Spleen (tissue), 11 donors: ENCODE results near the gene TTN. TPM values are rescaled to one million over a fixed set of nuclear protein-coding genes. Genes with fewer than 3 reads are reported as not detected.

Source experiments
- DNase-seq: peaks from one replicate; pipeline ENCODE4 v3.0.0-alpha.2; 2020
- H3K27ac ChIP-seq, 8 donors: fragments of 200-600 bp; sonication (generic) in 7 of 8; 1 replicate in 4 of 8; 2 replicates in 4 of 8; pipeline versions ENCODE4 v1.5.0 to v1.8.0; 2016 to 2021; ENCODE audit warnings: inconsistent platforms in 4 of 8, mild to moderate bottlenecking in 4 of 8, moderate library complexity in 1 of 8
- H3K27me3 ChIP-seq, 7 donors: fragments of 200-600 bp; sonication (generic) in 6 of 7; replicated peaks in 1 of 7; 1 replicate in 4 of 7; 2 replicates in 3 of 7; pipeline versions ENCODE4 v1.5.0 to v1.8.0; 2016 to 2021; ENCODE audit warnings: inconsistent platforms in 3 of 7, mild to moderate bottlenecking in 1 of 7
- H3K36me3 ChIP-seq, 6 donors: fragments of 200-600 bp; sonication (generic) in 5 of 6; 1 replicate in 4 of 6; 2 replicates in 2 of 6; pipeline versions ENCODE4 v1.5.0 to v1.8.0; 2016 to 2021; ENCODE audit warnings: inconsistent platforms in 2 of 6
- H3K4me1 ChIP-seq, 6 donors: fragments of 200-600 bp; sonication (generic) in 5 of 6; 1 replicate in 3 of 6; 2 replicates in 3 of 6; pipeline versions ENCODE4 v1.5.0 to v1.8.0; 2016 to 2021; ENCODE audit warnings: inconsistent platforms in 3 of 6
- H3K4me3 ChIP-seq, 8 donors: fragments of 200-600 bp; sonication (generic) in 7 of 8; 1 replicate in 4 of 8; 2 replicates in 4 of 8; pipeline versions ENCODE4 v1.5.0 to v1.8.0; 2016 to 2021; ENCODE audit warnings: inconsistent platforms in 4 of 8, mild to moderate bottlenecking in 4 of 8, moderate library complexity in 2 of 8
- H3K9me3 ChIP-seq, 8 donors: fragments of 200-600 bp; sonication (generic) in 7 of 8; 1 replicate in 4 of 8; 2 replicates in 4 of 8; pipeline versions ENCODE4 v1.5.0 to v1.8.0; 2016 to 2021; ENCODE audit warnings: inconsistent platforms in 4 of 8
- CTCF ChIP-seq, 11 experiments: fragments of 200-600 bp in 7 of 11; fragments of 450-650 bp in 4 of 11; sonication (generic) in 4 of 11; IDR thresholded peaks in 8 of 11; conservative IDR thresholded peaks in 3 of 11; 1 replicate in 7 of 11; 2 replicates in 4 of 11; pipeline versions ENCODE4 v1.4.0 to v1.8.0; 2016 to 2021; ENCODE audit warnings: antibody characterized with exemption in 11 of 11, inconsistent platforms in 4 of 11, mild to moderate bottlenecking in 1 of 11
- POLR2A ChIP-seq, 3 donors: fragments of 450-650 bp; IDR thresholded peaks; one replicate each; pipeline ENCODE4 v1.5.1; 2017; ENCODE audit warnings: antibody characterized with exemption in 3 of 3, mild to moderate bottlenecking in 1 of 3
- POLR2AphosphoS5 ChIP-seq, 3 donors: sonication (generic); formaldehyde crosslinking; IDR thresholded peaks; one replicate each; pipeline ENCODE4 v1.5.1; 2017; ENCODE audit warnings: antibody characterized with exemption in 3 of 3
- WGBS, 5 donors: extraction: QIAGEN DNeasy Blood & Tissue Kit in 3 of 5; methylation state at CpG; one replicate each; pipeline versions ENCODE4 v1.1.5 to v1.1.7; 2013 to 2018; 5-methylcytosine and 5-hydroxymethylcytosine counted together
- intact Hi-C: fragments of 100-400 bp; cut with DNase I; formaldehyde crosslinking; loops from one replicate; pipeline ENCODE4 v1.15.0; 2023; ENCODE audit warnings: low total_unique reads
- polyA plus RNA-seq, 3 donors: library from polyadenylated mRNA; stranded (reverse); fragments of 200-250 nt; gene quantifications; one replicate each; pipeline ENCODE4 v1.2.1, GENCODE V29; 2013
- total RNA-seq, 7 donors: library from RNA; depleted of rRNA in 3 of 7; stranded (reverse); fragments of >200 nt in 3 of 7; fragmentation: NEBNext Ultra II Directional in 4 of 7; extraction: Animal tissue kit (Norgen Biotek cat#: 25700) in 4 of 7; gene quantifications; one replicate each; pipeline versions ENCODE4 v1.1.0 to v1.2.1, GENCODE V29; 2016 to 2021
- donor health status: healthy with polysubstance abuse.
- donor health status: DM: no; HTN: no; CAD: no; lungs with moderate emphysema.
- donor health status: DM: no; HTN: no; CAD: no.
- donor health status: Bipolar disorder and iron deficiency.
- donor health status: healthy.
- donor health status: DM: no; HTN: no; CAD: no.
- donor health status: DM: yes; HTN: yes; CAD: no.

TTN gene
- total and polyA plus RNA-seq, 10 donors: 0.23 to 28.5 (median 19.6) TPM

DNA sequence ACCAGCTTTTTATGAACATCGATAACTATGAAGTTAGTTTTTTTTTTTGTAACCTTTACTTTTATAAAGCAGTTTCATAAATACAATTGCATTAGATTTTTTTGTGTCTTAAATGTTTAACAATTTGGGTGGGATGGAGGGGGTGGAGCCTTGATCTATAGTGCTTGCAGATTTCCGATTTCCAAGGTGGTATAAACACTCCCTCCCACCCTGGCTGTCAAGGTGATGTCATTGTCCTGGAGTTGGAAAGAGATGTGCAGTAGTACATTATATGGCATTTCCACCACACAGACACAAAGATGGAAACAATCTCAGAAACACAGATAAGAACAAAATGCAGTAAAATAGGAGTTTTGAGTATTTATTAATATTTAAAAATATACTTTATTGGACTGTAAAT is 114.4 kb downstream of the TTN start:
- no peaks in the 10 kb centered on the region for H3K9me3 ChIP-seq
- no peak for TF ChIP-seq CTCF (IDR thresholded peaks at IDR 0.05 in 8 of 11, conservative IDR thresholded peaks at IDR 0.05 in 3 of 11)
- TF ChIP-seq POLR2A (IDR thresholded peaks at IDR 0.05): no peak
- TF ChIP-seq POLR2AphosphoS5 (IDR thresholded peaks at IDR 0.05): no peak
- H3K27ac ChIP-seq: no peak overlapping the region

DNA sequence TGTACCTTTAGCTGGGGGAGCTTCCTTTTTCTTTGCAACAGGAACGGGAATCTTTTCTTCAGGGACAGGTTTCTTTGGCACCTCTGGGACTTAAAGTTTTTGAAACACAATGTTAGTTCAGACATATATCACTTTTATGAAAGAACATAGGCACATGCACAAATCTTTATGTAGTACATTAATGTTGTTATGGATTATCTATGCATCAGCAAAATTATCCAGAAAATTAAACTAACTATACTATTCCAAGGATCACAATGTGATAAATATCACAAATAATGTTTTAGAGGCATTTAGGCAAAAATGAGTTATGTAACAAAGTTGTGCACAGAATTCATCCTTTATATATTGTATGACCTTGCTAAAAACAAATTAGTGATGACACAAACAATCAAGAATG is 117.4 kb downstream of the TTN start:
- H3K4me1 ChIP-seq: no peaks in the 10 kb centered on the region
- TF ChIP-seq CTCF (IDR thresholded peaks at IDR 0.05 in 8 of 11, conservative IDR thresholded peaks at IDR 0.05 in 3 of 11): no peak
- no peak for TF ChIP-seq POLR2A (IDR thresholded peaks at IDR 0.05)
- no peak for TF ChIP-seq POLR2AphosphoS5 (IDR thresholded peaks at IDR 0.05)
- WGBS, 5 donors: 69 to 91% (median 91%) methylated on average over 1 of the region's 1 CpG

More for the DNA sequence above, 114.4 kb downstream of the TTN start:
- Histone ChIP-seq H3K4me1 (no peaks in the 10 kb centered on the region), H3K27me3 (no peaks in the 10 kb centered on the region), H3K36me3 (peaks cover 0 to 14% (median 2%) of the 10 kb centered on the region in 6 donors), H3K4me3 (no peak overlapping the region)
- 86 to 98% (median 88%) methylated on average over 2 of the region's 2 CpGs for WGBS, 5 donors
- intact Hi-C loops: no loop called here
- DNase-seq: no peak

DNA sequence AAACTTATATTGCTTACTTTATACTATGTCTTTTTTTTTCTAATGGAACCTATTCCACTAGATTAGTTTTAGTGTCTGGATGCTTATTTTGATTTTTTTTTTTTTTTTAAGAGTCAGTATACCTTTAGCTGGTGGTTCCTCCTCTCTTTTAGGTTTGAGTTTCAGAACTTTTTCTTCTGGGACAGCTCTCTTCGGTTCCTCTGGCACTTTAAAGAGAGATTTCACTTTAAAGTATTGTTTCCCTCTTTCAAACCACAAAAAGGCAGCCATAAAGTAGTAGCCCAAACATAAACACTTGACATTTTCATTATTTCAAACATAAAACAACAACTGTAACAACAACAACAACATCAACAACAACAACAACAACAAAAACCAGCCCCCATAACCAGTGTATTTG is 123.3 kb downstream of the TTN start:
- Histone ChIP-seq H3K4me3 (no peak overlapping the region), H3K27me3 (no peaks in the 10 kb centered on the region), H3K4me1 (no peaks in the 10 kb centered on the region), H3K9me3 (no peaks in the 10 kb centered on the region), H3K36me3 (peaks cover 0 to 17% (median 2%) of the 10 kb centered on the region in 6 donors), H3K27ac (no peak overlapping the region)
- intact Hi-C loops: no loop called here
- TF ChIP-seq POLR2AphosphoS5 (IDR thresholded peaks at IDR 0.05): no peak
- TF ChIP-seq CTCF (IDR thresholded peaks at IDR 0.05 in 8 of 11, conservative IDR thresholded peaks at IDR 0.05 in 3 of 11): no peak
- no peak for TF ChIP-seq POLR2A (IDR thresholded peaks at IDR 0.05)
- WGBS, 5 donors: 63 to 79% (median 72%) methylated on average over 1 of the region's 1 CpG
- DNase-seq: no peak

More for the DNA sequence above, 117.4 kb downstream of the TTN start:
- intact Hi-C loops: no loop called here
- Histone ChIP-seq H3K27ac (no peak overlapping the region), H3K4me3 (no peak overlapping the region), H3K36me3 (peaks cover 0 to 16% (median 2%) of the 10 kb centered on the region in 6 donors), H3K9me3 (no peaks in the 10 kb centered on the region), H3K27me3 (no peaks in the 10 kb centered on the region)
- DNase-seq: no peak

- Histone ChIP-seq H3K27me3 (no peaks in the 10 kb centered on the region), H3K4me3 (no peak overlapping the region), H3K27ac (no peak overlapping the region), H3K9me3 (no peaks in the 10 kb centered on the region), H3K4me1 (peaks cover 0 to 6% (median 0%) of the 10 kb centered on the region in 6 donors), H3K36me3 (peaks cover 0 to 14% (median 0%) of the 10 kb centered on the region in 6 donors)
- TF ChIP-seq POLR2AphosphoS5 (IDR thresholded peaks at IDR 0.05) (no peak), CTCF (IDR thresholded peaks at IDR 0.05 in 8 of 11, conservative IDR thresholded peaks at IDR 0.05 in 3 of 11) (no peak), POLR2A (IDR thresholded peaks at IDR 0.05) (no peak)
- no peak for DNase-seq
- WGBS, 5 donors: 82 to 90% (median 88%) methylated on average over 4 of the region's 4 CpGs
- intact Hi-C loops: no loop called here
Observed at GRCh38 chr2:178681081-178681480, 126.1 kb downstream of the TTN start.
